HEK293T (cell line): ENCODE data around the gene SAMHD1.

Experiments
- BHLHE40 ChIP-seq: fragments of 450-650 bp; IDR thresholded peaks from 2 replicates; pipeline ENCODE4 v1.6.1; 2016; ENCODE audit warnings: mild to moderate bottlenecking, moderate library complexity, borderline replicate concordance
- ELF4 ChIP-seq: fragments of 450-650 bp; IDR thresholded peaks from 2 replicates; pipeline ENCODE4 v1.6.1; 2017; ENCODE audit warnings: antibody characterized with exemption
- FOXM1 ChIP-seq: fragments of 450-650 bp; IDR thresholded peaks from 2 replicates; pipeline ENCODE4 v1.6.1; 2017; ENCODE audit warnings: mild to moderate bottlenecking, borderline replicate concordance
- TARDBP ChIP-seq: fragments of 450-650 bp; IDR thresholded peaks from 2 replicates; pipeline ENCODE4 v1.6.1; 2016

DNA sequence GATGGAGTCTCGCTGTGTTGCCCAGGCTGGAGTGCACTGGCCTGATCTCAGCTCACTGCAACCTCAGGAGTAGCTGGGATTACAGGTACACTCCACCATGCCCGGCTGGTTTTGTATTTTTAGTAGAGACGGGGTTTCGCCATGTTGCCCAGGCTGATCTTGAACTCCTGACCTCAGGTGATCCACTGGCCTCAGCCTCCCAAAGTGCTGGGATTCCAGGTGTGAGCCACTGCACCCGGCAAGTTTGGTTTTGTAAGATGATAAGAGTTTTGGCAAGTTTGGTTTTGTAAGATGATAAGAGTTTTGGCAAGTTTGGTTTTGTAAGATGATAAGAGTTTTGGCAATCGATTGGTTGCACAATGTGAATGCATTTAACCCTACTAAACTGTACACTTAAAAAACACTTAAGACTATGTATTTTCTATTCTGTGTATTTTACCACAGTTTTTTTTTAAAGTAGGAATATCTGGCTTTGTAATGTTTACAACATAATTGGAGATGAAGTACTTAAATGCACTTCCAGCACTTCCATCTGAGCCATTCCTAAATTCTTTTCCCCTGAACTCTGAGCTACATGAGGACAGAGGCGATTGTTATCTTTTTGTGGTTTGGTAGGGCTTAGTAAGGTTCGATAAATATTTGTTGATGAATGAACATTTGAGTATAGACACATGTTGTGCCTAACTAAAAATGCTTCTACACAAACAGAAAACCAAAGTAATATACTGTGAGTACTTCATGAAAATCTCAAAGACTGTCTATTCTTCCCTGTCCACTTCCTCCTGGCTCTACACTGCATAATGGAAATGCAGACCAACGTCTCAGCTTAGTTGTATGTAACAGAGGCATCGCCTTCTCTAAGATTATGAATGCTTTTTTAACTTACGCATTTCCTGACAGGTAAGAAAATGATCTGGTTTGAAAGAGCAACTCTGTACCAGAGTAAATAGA lies 18.8 kb downstream of the SAMHD1 start:
- TF ChIP-seq BHLHE40 = no peak
- TF ChIP-seq ELF4 = no peak
- TF ChIP-seq TARDBP = no peak
- no peak for TF ChIP-seq FOXM1
